ENCODE results near the gene EFEMP2.

The EFEMP2 gene

DNA sequence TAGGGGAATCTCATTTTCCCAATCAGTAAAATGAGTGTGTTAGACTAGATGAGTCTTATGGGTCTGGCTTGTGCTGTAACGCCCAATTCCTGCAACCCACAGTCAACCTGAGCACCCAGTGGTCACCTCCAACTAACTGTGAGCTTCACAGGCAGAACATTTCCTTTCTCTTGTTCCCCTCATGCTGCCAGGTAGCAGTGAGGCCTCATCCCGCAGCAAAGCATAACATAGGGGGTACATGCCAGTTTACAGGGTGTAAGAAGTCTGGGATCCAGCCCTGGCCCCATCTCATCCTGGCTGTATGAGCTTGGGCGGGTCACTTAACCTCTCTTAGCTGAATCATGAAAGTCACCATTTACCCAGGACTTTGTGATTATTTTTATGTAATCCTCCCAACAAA lies 3.7 kb downstream of the EFEMP2 start:
- no peak overlapping the region for H3K4me3 Mint-ChIP-seq
- peaks cover 8% of the 10 kb centered on the region for H3K36me3 Mint-ChIP-seq (ENCODE audit: low read depth)
- no peak for DNase-seq

DNA sequence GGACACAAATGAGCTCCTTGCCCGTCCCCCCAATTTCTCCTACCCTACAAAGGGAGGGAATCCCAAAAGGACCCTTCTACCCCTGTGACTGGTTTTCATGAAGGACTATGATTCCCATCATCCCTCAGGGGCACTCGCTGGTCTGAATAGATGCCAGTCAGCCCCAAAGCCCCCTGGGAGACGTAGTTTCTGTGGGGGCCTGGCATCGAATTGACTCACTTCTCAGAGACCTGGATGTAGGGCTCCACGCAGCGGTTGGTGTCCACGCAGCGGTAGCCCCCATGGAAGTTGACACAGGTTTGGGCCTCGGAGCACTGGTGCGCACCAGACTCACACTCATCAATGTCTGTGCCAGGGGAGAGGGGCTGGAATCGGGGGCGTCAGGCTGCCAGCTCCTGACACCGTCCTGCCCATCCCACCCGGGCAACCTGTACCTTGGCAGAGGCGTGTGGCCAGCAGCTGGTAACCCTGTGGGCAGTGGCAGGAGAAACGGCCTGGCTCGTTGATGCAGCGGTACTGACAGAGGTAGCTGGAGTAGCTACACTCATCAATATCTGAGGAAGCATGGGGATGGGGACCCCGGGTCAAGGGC lies 4.4 kb downstream of the EFEMP2 start:
- ATAC-seq (no peak), DNase-seq (no peak)
- H3K27ac Mint-ChIP-seq, result no peak overlapping the region
- no peaks in the 10 kb centered on the region for H3K9me3 Mint-ChIP-seq
- H3K27me3 Mint-ChIP-seq, result no peaks in the 10 kb centered on the region
- H3K36me3 Mint-ChIP-seq (ENCODE audit: low read depth), result peaks cover 8% of the 10 kb centered on the region
- H3K4me1 Mint-ChIP-seq, result peaks cover 20% of the 10 kb centered on the region
- no peak overlapping the region for H3K4me3 Mint-ChIP-seq

More for the DNA sequence above, 3.7 kb downstream of the EFEMP2 start:
- H3K27me3 Mint-ChIP-seq, result no peaks in the 10 kb centered on the region
- peaks cover 26% of the 10 kb centered on the region for H3K4me1 Mint-ChIP-seq
- H3K27ac Mint-ChIP-seq, result no peak overlapping the region
- no peaks in the 10 kb centered on the region for H3K9me3 Mint-ChIP-seq
- no peak for ATAC-seq

DNA sequence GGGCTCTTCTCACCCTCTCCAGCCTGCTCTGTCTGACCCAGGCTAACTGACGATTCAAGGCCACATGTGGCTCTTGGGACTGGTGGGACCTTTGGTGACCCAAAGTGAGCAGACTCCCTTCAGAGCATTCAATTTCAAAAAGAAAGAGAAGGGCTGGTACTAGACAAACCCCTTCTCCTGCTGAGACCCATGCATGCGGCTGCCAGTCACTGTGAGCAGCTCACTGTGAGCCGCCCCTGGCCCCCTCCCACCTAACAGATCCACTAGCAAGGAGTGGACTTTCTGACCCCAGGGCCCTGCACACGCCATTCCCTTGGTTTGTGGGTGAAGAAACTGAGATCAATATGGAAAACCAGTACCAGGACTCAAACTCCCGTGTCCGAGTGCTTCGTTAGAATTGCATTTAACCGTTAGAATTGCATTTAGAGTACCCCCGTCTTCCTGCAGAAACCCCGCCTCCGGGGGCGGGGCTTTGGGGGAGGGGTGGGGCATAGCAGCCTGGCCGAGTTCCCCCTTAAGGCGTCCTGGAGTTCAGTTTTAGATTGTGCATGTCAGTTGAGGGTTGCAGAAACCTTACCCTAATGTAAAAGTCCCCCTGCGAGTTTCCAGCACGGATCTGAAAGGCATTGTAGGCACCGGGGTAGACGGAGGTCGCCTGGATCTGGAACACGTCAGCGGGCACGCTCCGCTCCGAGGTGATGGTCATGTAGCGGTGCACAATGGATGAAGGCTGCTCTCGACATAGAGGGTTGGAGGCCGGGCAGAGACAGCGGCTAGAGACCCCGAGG lies 5.1 kb downstream of the EFEMP2 start:
- H3K27me3 Mint-ChIP-seq, result no peaks in the 10 kb centered on the region
- H3K27ac Mint-ChIP-seq, result no peak overlapping the region
- H3K36me3 Mint-ChIP-seq (ENCODE audit: low read depth), result peaks cover 12% of the 10 kb centered on the region
- H3K9me3 Mint-ChIP-seq, result no peaks in the 10 kb centered on the region
- ATAC-seq (no peak), DNase-seq (peak; percentile 60)
- peaks cover 20% of the 10 kb centered on the region for H3K4me1 Mint-ChIP-seq
- H3K4me3 Mint-ChIP-seq, result no peak overlapping the region

DNA sequence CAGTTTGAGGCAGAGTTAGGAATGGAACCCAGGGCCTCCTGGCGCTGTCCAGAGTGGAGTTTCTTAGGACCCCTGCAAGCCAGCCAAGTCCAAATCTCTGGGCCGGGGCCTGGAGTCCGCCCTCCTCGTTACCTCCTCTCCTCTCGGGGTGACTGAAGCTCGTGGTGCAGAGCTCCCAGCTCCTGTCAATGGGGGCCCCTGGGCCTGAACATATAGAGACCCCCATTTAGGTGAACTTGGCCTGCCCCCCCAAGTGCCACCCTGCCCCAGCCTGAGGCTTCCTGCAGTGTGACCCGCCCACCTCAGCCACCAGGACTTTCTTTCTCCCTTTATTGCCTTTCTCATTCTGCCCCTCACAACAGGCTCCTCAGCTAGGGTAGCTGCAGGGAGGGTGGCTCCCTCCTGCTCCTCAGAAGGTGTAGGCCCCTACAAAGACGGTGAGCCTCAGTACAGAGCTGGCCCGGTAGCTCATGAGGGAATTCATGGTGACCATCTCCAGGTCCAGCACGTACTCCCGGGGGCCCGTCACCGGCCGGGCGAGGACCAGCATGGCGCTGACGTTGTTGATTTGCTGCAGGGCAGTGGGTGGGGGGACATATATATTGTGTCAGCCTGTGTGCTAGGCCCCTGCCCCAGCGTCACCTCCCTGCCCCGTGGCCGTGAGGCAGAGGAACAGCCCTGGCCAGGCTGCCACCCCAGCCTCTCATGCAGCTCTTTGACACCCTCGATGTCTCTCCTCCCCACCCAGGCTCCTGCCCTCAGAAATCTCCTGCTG lies 5.9 kb downstream of the EFEMP2 start:
- Mint-ChIP-seq H3K9me3 (no peaks in the 10 kb centered on the region), H3K4me1 (peaks cover 23% of the 10 kb centered on the region), H3K27ac (no peak overlapping the region), H3K36me3 (ENCODE audit: low read depth) (peaks cover 15% of the 10 kb centered on the region), H3K4me3 (no peak overlapping the region), H3K27me3 (no peaks in the 10 kb centered on the region)
- DNase-seq (no peak), ATAC-seq (no peak)

DNA sequence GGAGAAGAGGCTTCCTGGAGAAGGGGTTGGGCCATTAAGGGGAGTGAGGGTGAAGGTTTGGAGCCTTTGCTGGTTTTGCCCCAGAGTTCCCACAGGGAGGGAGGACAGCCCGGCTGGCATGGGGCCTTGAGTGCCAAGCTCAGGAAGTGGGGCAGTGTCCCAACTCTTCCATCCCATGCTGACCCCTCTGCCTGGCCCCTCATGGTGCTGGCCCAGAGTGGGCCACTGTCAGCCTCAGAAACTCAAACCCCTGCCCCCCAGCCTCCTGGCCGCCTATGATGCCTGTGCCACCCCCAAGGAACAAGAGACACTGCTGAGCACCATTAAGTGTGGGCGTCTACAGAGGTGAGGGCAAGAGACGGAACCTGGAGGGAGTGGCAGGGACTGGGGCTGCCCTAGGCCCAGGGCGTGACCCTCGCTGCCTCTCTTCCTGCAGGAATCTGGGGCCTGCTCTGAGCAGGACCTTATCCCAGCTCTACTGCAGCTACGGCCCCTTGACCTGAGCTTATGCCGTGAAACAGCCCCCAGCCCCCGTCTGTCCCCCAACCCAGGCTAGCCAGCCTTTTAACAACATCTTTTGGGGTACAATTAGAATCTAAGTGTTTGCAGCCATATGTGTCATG lies 6.9 kb downstream of the EFEMP2 start:
- Mint-ChIP-seq H3K4me1 (peaks cover 19% of the 10 kb centered on the region), H3K27me3 (no peaks in the 10 kb centered on the region), H3K9me3 (no peaks in the 10 kb centered on the region), H3K4me3 (no peak overlapping the region), H3K27ac (no peak overlapping the region), H3K36me3 (ENCODE audit: low read depth) (peaks cover 21% of the 10 kb centered on the region)
- ATAC-seq (no peak), DNase-seq (no peak)

DNA sequence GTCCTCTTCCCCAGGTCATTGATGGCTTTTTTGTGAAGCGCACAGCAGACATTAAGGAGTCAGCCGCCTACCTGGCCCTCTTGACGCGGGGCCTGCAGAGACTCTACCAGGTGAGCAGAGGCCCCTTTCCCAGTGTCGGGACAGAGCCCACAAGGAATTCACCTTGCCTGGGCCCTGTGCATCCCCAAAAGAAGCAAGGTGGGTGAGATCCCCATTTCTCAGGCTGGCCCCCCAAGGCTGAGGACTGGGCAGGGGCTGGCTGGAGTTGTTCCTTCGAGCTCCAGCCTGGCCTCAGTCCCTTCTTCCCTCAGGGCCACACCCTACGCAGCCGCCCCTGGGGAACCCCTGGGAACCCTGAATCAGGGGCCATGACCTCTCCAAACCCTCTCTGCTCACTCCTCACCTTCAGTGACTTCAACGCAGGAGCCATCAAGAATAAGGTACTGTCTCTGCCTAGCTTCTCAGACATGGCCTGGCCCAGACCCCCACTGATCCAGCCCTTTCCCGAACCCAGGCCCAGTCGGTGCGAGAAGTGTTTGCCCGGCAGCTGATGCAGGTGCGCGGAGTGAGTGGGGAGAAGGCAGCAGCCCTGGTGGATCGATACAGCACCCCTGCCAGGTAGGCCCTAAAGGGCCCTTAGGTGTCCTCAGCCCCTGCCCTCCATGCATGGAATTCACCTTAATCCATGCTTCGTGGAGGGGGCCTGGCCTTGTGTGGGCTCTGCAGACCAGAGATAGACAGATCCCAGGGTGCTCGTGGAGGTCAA lies 7.7 kb downstream of the EFEMP2 start:
- no peak for DNase-seq
- ATAC-seq, result no peak
- Mint-ChIP-seq H3K36me3 (ENCODE audit: low read depth) (peaks cover 22% of the 10 kb centered on the region), H3K9me3 (no peaks in the 10 kb centered on the region), H3K27ac (no peak overlapping the region), H3K4me1 (peaks cover 18% of the 10 kb centered on the region), H3K4me3 (no peak overlapping the region), H3K27me3 (no peaks in the 10 kb centered on the region)

DNA sequence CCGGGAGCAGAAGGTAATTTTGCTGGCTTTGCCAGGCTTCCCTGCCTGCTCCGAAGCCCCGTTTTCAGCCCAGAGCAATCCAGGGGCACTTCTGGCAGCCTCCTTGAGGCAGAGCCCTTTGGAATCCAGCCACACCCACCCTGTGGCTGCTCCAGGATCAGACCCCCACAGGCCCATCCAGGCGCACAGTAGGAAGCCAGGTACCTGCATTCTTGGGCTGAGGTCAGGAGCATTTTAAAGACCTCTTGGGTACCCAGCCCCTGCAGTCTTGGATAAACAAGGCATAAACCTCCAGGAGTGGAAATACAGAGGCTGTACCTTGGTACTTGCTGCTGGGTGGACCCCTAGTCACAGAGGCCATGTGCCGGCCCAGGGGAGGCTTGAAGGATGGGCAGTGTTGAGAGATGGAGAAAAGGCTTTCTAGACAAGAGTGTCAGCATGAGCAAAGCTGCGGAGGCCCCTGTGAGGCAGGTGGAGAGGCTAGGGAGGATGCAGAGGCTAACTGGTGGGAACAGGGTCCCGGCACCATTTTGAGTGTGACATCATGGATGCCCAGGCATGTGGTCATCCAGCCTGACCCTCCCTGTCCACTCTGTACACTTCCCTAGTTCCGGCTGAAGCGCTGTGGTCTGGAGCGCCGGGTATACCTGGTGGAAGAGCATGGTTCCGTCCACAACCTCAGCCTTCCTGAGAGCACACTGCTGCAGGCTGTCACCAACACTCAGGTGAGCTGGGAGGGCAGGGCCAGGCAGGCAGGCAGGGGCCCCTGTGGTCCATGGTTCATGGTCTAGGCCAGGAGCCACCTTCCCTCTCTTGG lies 8.5 kb downstream of the EFEMP2 start:
- no peak for ATAC-seq
- H3K4me3 Mint-ChIP-seq, result no peak overlapping the region
- no peak overlapping the region for H3K27ac Mint-ChIP-seq
- H3K9me3 Mint-ChIP-seq, result no peaks in the 10 kb centered on the region
- H3K27me3 Mint-ChIP-seq, result no peaks in the 10 kb centered on the region
- DNase-seq, result no peak
- H3K4me1 Mint-ChIP-seq, result peaks cover 19% of the 10 kb centered on the region
- H3K36me3 Mint-ChIP-seq (ENCODE audit: low read depth), result peaks cover 22% of the 10 kb centered on the region

DNA sequence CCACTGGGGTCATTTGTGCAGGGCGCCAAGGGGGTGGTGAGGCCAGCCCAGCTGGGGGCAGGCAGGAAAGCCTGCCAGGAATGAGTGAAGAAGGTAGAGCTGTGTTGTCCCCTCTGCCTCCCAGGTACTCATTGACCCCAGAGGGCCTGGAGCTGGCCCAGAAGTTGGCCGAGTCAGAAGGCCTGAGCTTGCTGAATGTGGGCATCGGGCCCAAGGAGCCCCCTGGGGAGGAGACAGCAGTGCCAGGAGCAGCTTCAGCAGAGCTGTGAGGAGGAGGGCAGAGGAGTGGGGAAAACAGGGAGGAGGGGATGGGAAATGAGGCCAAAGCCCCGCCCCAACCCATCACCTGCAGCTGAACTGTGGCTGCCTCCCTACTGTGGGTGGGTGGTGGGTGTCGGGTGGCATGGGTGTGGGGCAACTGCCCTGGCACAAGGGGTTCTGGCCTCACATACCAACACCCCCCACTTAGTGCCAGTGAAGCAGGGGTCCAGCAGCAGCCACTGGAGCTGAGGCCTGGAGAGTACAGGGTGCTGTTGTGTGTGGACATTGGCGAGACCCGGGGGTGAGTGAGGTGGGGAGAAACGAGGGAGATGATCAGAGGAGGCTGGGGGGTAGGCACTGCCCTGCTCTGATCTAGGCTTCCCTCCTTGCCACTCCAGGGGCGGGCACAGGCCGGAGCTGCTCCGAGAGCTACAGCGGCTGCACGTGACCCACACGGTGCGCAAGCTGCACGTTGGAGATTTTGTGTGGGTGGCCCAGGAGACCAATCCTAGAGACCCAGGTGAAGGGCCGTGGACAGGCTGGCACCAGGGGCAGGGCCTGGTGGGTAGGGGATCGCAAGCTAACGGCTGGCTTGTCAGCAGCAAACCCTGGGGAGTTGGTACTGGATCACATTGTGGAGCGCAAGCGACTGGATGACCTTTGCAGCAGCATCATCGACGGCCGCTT lies 9.4 kb downstream of the EFEMP2 start:
- H3K4me1 Mint-ChIP-seq, result peaks cover 25% of the 10 kb centered on the region
- no peaks in the 10 kb centered on the region for H3K27me3 Mint-ChIP-seq
- peak overlapping the region; percentile 31 for H3K27ac Mint-ChIP-seq
- H3K36me3 Mint-ChIP-seq (ENCODE audit: low read depth), result peaks cover 22% of the 10 kb centered on the region
- ATAC-seq (no peak), DNase-seq (no peak)
- no peak overlapping the region for H3K4me3 Mint-ChIP-seq
- no peaks in the 10 kb centered on the region for H3K9me3 Mint-ChIP-seq

DNA sequence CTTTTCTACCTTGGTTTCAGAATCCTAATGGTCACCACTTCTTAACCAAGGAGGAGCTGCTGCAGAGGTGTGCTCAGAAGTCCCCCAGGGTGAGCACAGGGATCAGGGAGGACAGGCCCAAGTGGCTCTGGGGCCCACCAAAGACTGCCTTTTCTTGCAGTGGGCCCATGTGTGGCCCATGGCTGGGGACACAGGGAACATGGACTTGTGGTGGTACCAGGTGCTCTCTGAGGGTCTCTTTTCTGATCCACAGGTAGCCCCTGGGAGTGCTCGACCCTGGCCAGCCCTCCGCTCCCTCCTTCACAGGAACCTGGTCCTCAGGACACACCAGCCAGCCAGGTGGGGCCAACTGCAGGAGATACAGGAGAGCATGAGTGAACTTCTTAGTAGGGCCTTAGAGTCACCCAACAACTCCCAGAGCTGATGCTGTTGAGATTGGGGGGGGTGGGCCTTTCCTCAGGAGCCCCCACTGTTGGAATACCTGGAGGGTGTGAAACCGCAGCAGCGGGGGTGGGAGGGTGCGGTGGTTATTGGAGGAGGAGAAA lies 10.3 kb downstream of the EFEMP2 start:
- H3K36me3 Mint-ChIP-seq (ENCODE audit: low read depth), result peaks cover 22% of the 10 kb centered on the region
- ATAC-seq (no peak), DNase-seq (no peak)
- peak overlapping the region; percentile 31 for H3K27ac Mint-ChIP-seq
- no peak overlapping the region for H3K4me3 Mint-ChIP-seq
- no peaks in the 10 kb centered on the region for H3K9me3 Mint-ChIP-seq
- H3K4me1 Mint-ChIP-seq, result peaks cover 26% of the 10 kb centered on the region
- H3K27me3 Mint-ChIP-seq, result no peaks in the 10 kb centered on the region

DNA sequence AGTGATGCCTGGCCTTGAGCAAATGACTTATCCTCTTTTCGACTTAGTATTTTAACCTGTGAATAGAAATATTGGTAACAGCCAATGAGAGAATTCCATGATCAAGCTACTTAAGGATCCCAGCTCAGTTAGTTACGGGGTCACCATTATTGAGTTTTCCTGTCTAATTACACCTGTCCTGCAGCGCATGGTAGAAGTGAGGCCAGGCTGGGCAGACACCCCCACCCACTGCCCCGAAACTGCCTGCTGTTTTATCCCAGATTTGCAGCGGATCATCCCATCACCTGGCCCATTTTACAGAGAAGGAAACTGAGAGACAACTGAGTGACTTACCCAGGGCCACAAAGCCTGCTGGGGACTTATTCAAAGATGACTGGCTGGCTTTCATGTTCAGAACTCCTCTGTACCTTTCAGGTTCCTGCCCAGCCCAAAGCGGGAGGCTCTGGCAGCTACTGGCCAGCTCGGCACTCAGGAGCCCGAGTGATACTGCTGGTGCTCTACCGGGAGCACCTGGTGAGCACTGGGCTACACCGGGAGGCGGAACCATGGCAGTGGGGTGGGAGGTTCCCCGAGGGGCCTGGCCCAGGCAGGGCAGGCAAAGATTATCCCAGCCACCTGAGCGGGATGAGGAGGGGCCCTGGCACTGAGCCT lies 10.9 kb downstream of the EFEMP2 start:
- DNase-seq (no peak), ATAC-seq (no peak)
- H3K36me3 Mint-ChIP-seq (ENCODE audit: low read depth), result peaks cover 22% of the 10 kb centered on the region
- peak overlapping the region; percentile 94 for H3K27ac Mint-ChIP-seq
- H3K27me3 Mint-ChIP-seq, result no peaks in the 10 kb centered on the region
- no peaks in the 10 kb centered on the region for H3K9me3 Mint-ChIP-seq
- peak overlapping the region; percentile 95 for H3K4me3 Mint-ChIP-seq
- H3K4me1 Mint-ChIP-seq, result peaks cover 28% of the 10 kb centered on the region

DNA sequence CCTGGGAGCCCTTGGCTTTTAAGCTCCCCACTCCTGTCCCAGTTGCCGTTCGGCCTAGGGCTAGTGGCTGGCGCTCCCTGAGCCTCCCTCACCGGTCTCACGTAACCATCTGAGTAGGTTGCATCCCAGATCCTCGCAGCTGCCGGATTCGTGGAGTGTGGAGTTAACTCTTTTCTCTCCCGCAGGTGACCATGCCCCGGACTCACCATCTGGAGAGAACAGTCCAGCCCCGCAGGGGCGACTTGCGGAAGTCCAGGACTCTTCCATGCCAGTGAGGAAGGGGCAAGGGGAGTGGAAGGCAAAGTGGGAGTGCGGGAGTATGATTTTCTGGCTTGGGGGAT lies 11.5 kb downstream of the EFEMP2 start:
- no peak for ATAC-seq
- Mint-ChIP-seq H3K27me3 (no peaks in the 10 kb centered on the region), H3K4me3 (peak overlapping the region; percentile 95), H3K4me1 (peaks cover 33% of the 10 kb centered on the region), H3K27ac (peak overlapping the region; percentile 94), H3K36me3 (ENCODE audit: low read depth) (peaks cover 25% of the 10 kb centered on the region), H3K9me3 (no peaks in the 10 kb centered on the region)
- DNase-seq, result no peak

Data from activated naive CD8-positive, alpha-beta T cell treated with anti-CD3 and anti-CD28 coated beads, Interleukin-2, amount 50 U/mL, for 24 hours (primary cell).